HEK293 (cell line): ENCODE results near the gene FGF9.

Source experiments
- CTCF ChIA-PET: fragments of 350-600 bp; formaldehyde crosslinking; extraction: SDS; loops from one replicate; lab custom pipeline; 2021; ENCODE audit warnings: antibody characterized with exemption; lab: Yijun Ruan, JAX
- POLR2A ChIA-PET: fragments of 300-600 bp; formaldehyde crosslinking; extraction: SDS; loops from one replicate; lab custom pipeline; 2020; ENCODE audit warnings: antibody characterized with exemption, inconsistent platforms; lab: Yijun Ruan, JAX
- H3K27ac ChIP-seq: fragments of 200-500 bp; sonication (Bioruptor generic); 2 replicates; pipeline ENCODE4 v1.5.1; 2014; ENCODE audit warnings: low read depth, low read length, control low read depth, inconsistent platforms; ENCODE audit errors: extremely low read depth
- H3K36me3 ChIP-seq, 2 experiments: fragments of 200-500 bp in 1 of 2; sonication (Bioruptor generic) in 1 of 2; 1 replicate in 1 of 2; 2 replicates in 1 of 2; pipeline ENCODE4 v1.5.1; 2014 to 2017; ENCODE audit warnings: inconsistent platforms in 2 of 2, low read length in 2 of 2; ENCODE audit not compliant: control insufficient read depth in 2 of 2, insufficient read depth in 1 of 2
- H3K4me1 ChIP-seq: fragments of 200-500 bp; sonication (Bioruptor generic); 2 replicates; pipeline ENCODE4 v1.5.1; 2014; ENCODE audit warnings: mild to moderate bottlenecking, low read length, inconsistent platforms; ENCODE audit not compliant: control insufficient read depth, insufficient read depth
- H3K4me3 ChIP-seq: 2 replicates; pipeline ENCODE4 v1.5.1; 2011; ENCODE audit warnings: low read depth, mild to moderate bottlenecking, control low read depth, low read length, moderate library complexity
- H3K9me3 ChIP-seq: fragments of 200-500 bp; sonication (Bioruptor generic); 2 replicates; pipeline ENCODE4 v1.5.1; 2014; ENCODE audit warnings: low read depth, low read length, inconsistent platforms; ENCODE audit not compliant: control insufficient read depth, insufficient read depth
- KLF10 ChIP-seq: fragments of 450-650 bp; IDR thresholded peaks from 2 replicates; pipeline ENCODE4 v1.5.1; 2018; ENCODE audit warnings: missing biosample characterization, mild to moderate bottlenecking, missing genetic modification characterization
- SP7 ChIP-seq: fragments of 450-650 bp; formaldehyde crosslinking; IDR thresholded peaks from 2 replicates; pipeline ENCODE4 v1.5.1; 2016; ENCODE audit warnings: missing biosample characterization, missing genetic modification characterization
- TCF7L2 ChIP-seq: IDR thresholded peaks from 2 replicates; pipeline ENCODE4 v1.6.1; 2011; ENCODE audit warnings: low read depth, mild to moderate bottlenecking, inconsistent platforms, low read length, moderate library complexity, borderline replicate concordance
- WT1 ChIP-seq: fragments of 450-650 bp; formaldehyde crosslinking; IDR thresholded peaks from 2 replicates; pipeline ENCODE4 v1.5.1; 2016; ENCODE audit warnings: missing biosample characterization, missing genetic modification characterization
- YY1 ChIP-seq: fragments of 450-650 bp; formaldehyde crosslinking; IDR thresholded peaks from 2 replicates; pipeline ENCODE4 v1.5.1; 2018; ENCODE audit warnings: missing biosample characterization, missing genetic modification characterization
- ZBTB17 ChIP-seq: fragments of 450-650 bp; formaldehyde crosslinking; IDR thresholded peaks from 2 replicates; pipeline ENCODE4 v1.5.1; 2016; ENCODE audit warnings: missing biosample characterization, missing genetic modification characterization
- ZBTB20 ChIP-seq: fragments of 450-650 bp; formaldehyde crosslinking; IDR thresholded peaks from 2 replicates; pipeline ENCODE4 v1.5.1; 2016; ENCODE audit warnings: missing biosample characterization, missing genetic modification characterization
- ZBTB48 ChIP-seq: fragments of 450-650 bp; formaldehyde crosslinking; IDR thresholded peaks from 2 replicates; pipeline ENCODE4 v1.5.1; 2016; ENCODE audit warnings: missing biosample characterization, missing genetic modification characterization
- ZFHX2 ChIP-seq: fragments of 450-650 bp; formaldehyde crosslinking; conservative IDR thresholded peaks from 2 replicates; pipeline ENCODE4 v1.5.1; 2016; ENCODE audit warnings: missing biosample characterization, missing genetic modification characterization
- ZFP37 ChIP-seq: fragments of 450-650 bp; formaldehyde crosslinking; IDR thresholded peaks from 2 replicates; pipeline ENCODE4 v1.5.1; 2016; ENCODE audit warnings: missing biosample characterization, missing genetic modification characterization
- ZFP41 ChIP-seq: fragments of 450-650 bp; formaldehyde crosslinking; IDR thresholded peaks from 2 replicates; pipeline ENCODE4 v1.5.1; 2016; ENCODE audit warnings: missing biosample characterization, missing genetic modification characterization, borderline replicate concordance
- ZNF132 ChIP-seq: fragments of 450-650 bp; formaldehyde crosslinking; IDR thresholded peaks from 2 replicates; pipeline ENCODE4 v1.5.1; 2017; ENCODE audit warnings: missing biosample characterization, missing genetic modification characterization, borderline replicate concordance
- ZNF169 ChIP-seq: fragments of 450-650 bp; formaldehyde crosslinking; IDR thresholded peaks from 2 replicates; pipeline ENCODE4 v1.5.1; 2016; ENCODE audit warnings: missing biosample characterization, missing genetic modification characterization
- ZNF202 ChIP-seq: fragments of 450-650 bp; formaldehyde crosslinking; IDR thresholded peaks from 2 replicates; pipeline ENCODE4 v1.5.1; 2016; ENCODE audit warnings: missing biosample characterization, missing genetic modification characterization, borderline replicate concordance
- ZNF23 ChIP-seq: fragments of 450-650 bp; formaldehyde crosslinking; IDR thresholded peaks from 2 replicates; pipeline ENCODE4 v1.5.1; 2016; ENCODE audit warnings: missing biosample characterization, missing genetic modification characterization, borderline replicate concordance
- ZNF26 ChIP-seq: fragments of 450-650 bp; formaldehyde crosslinking; IDR thresholded peaks from 2 replicates; pipeline ENCODE4 v1.5.1; 2016; ENCODE audit warnings: missing biosample characterization, missing genetic modification characterization
- ZNF274 ChIP-seq, 2 experiments: fragments of 200-500 bp in 1 of 2; fragments of 450-650 bp in 1 of 2; sonication (Bioruptor generic) in 1 of 2; formaldehyde crosslinking in 1 of 2; IDR thresholded peaks; 2 replicates each; pipeline versions ENCODE4 v1.5.1 to v1.6.1; 2014 to 2016; ENCODE audit warnings: borderline replicate concordance in 1 of 2, inconsistent platforms in 1 of 2, low read length in 1 of 2, missing biosample characterization in 1 of 2, missing genetic modification characterization in 1 of 2
- ZNF292 ChIP-seq: fragments of 450-650 bp; formaldehyde crosslinking; IDR thresholded peaks from 2 replicates; pipeline ENCODE4 v1.5.1; 2016; ENCODE audit warnings: low read depth, missing biosample characterization, missing genetic modification characterization, borderline replicate concordance
- ZNF510 ChIP-seq: fragments of 450-650 bp; formaldehyde crosslinking; IDR thresholded peaks from 2 replicates; pipeline ENCODE4 v1.5.1; 2018; ENCODE audit warnings: mild to moderate bottlenecking, missing genetic modification characterization, missing biosample characterization; ENCODE audit not compliant: insufficient replicate concordance
- ZNF549 ChIP-seq: fragments of 450-650 bp; IDR thresholded peaks from 2 replicates; pipeline ENCODE4 v1.5.1; 2018; ENCODE audit warnings: missing biosample characterization, missing genetic modification characterization, mild to moderate bottlenecking, inconsistent platforms, moderate library complexity
- ZNF560 ChIP-seq: fragments of 450-650 bp; formaldehyde crosslinking; IDR thresholded peaks from 2 replicates; pipeline ENCODE4 v1.5.1; 2017; ENCODE audit warnings: missing biosample characterization, missing genetic modification characterization, borderline replicate concordance
- ZNF610 ChIP-seq: fragments of 450-650 bp; formaldehyde crosslinking; IDR thresholded peaks from 2 replicates; pipeline ENCODE4 v1.5.1; 2016; ENCODE audit warnings: missing biosample characterization, missing genetic modification characterization, borderline replicate concordance
- ZNF639 ChIP-seq: fragments of 450-650 bp; formaldehyde crosslinking; IDR thresholded peaks from 2 replicates; pipeline ENCODE4 v1.5.1; 2016; ENCODE audit warnings: missing biosample characterization, missing genetic modification characterization
- ZNF837 ChIP-seq: fragments of 450-650 bp; formaldehyde crosslinking; IDR thresholded peaks from 2 replicates; pipeline ENCODE4 v1.5.1; 2016; ENCODE audit warnings: missing biosample characterization, missing genetic modification characterization
- ZSCAN30 ChIP-seq: fragments of 450-650 bp; IDR thresholded peaks from 2 replicates; pipeline ENCODE4 v1.5.1; 2018; ENCODE audit warnings: missing biosample characterization, mild to moderate bottlenecking, missing genetic modification characterization, moderate library complexity
- TF ChIP-seq, protein P1 (sequence below): fragments of 450-650 bp; formaldehyde crosslinking; optimal IDR thresholded peaks from 2 replicates; pipeline ENCODE3; 2016; ENCODE audit warnings: missing biosample characterization, mild to moderate bottlenecking, missing genetic modification characterization
- TF ChIP-seq, protein P2 (sequence below): fragments of 450-650 bp; formaldehyde crosslinking; IDR thresholded peaks from 2 replicates; pipeline ENCODE4 v1.5.1; 2016; ENCODE audit warnings: missing biosample characterization, missing genetic modification characterization
- TF ChIP-seq, protein P3 (sequence below): fragments of 450-650 bp; formaldehyde crosslinking; IDR thresholded peaks from 2 replicates; pipeline ENCODE4; 2016; ENCODE audit warnings: missing biosample characterization, missing genetic modification characterization

FGF9 gene

DNA sequence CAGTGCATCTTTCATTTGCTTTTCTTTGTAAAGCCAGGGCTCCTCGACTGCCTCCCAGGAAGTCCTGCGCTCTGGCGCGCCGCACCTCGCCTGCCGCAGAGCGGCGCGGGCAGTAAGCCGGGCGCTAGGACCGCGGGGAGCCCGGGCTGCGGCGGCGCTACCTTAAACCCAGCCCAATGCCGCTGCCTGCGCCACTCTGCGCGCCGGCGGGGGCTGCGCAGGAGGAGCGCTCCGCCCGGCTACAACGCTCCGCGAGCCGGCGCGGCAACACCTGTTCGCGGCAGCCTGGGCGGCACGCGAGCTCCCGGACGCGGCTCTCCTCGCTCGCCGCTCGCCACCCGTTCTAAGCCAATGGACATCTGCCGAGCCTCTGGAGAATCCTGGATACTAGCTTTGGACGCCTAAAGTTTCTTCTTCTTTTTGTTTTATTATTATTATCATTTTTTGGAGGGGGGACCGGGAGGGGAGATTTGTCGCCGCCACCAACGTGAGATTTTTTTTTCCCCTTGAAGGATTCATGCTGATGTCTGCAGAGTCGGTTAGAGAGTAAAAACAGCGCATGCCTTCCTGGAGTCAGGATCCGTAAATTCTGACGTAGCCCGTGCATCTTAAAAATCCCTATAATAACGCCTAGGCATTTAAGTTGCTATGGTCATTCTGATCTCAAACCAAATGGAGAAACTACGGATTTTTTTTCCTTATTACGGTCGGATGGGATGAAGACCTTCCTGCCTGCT lies at the start of gene FGF9:
Gene FGF9 (plus strand): TSS at position 191 of the 737 bp plus-strand sequence. CDS start 840 bp downstream, outside the sequence.
- Histone ChIP-seq H3K27ac (peak within 1 kb of the TSS; percentile 95), H3K36me3 (no peaks in the 10 kb centered on the region), H3K4me3 (peak within 1 kb of the TSS; percentile 49), H3K9me3 (no peaks in the 10 kb centered on the region), H3K4me1 (no peaks in the 10 kb centered on the region; the same call in 1 of the 2 replicates)
- ChIA-PET CTCF (interaction anchor here (0.7 to 1.1 kb wide), 2 partner anchors 33 to 118 kb away, joined by 3 read pairs; no protein-coding TSS in a partner anchor), POLR2A (interaction anchor here (1.1 to 1.2 kb wide), 2 partner anchors 11 to 34 kb away, joined by 4 to 5 read pairs; no protein-coding TSS in a partner anchor)
- TF ChIP-seq TCF7L2 = no peak
- no peak for TF ChIP-seq ZNF510
- peak; percentile 12; the same call in 1 of the 2 replicates for TF ChIP-seq ZBTB20
- TF ChIP-seq KLF10 (tag by site-specific recombination) = 0 out of 2 replicates have a peak, but pooled peaks have one; percentile 38
- TF ChIP-seq ZSCAN30 = peak; percentile 98
- TF ChIP-seq ZFHX2 (tag by site-specific recombination) = peak; percentile 24; the same call in 1 of the 2 replicates
- TF ChIP-seq ZFP41 (tag by site-specific recombination) = no peak
- no peak for TF ChIP-seq ZNF549 (tag by site-specific recombination)
- TF ChIP-seq ZNF169 (tag by site-specific recombination) = no peak
- TF ChIP-seq ZNF132 (tag by site-specific recombination) = no peak
- TF ChIP-seq YY1 = peak; percentile 39; the same call in 1 of the 2 replicates
- TF ChIP-seq, protein P1, sequence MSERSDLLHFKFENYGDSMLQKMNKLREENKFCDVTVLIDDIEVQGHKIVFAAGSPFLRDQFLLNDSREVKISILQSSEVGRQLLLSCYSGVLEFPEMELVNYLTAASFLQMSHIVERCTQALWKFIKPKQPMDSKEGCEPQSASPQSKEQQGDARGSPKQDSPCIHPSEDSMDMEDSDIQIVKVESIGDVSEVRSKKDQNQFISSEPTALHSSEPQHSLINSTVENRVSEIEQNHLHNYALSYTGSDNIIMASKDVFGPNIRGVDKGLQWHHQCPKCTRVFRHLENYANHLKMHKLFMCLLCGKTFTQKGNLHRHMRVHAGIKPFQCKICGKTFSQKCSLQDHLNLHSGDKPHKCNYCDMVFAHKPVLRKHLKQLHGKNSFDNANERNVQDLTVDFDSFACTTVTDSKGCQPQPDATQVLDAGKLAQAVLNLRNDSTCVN (tag by site-specific recombination) = peak; percentile 67
- TF ChIP-seq ZNF274 (IDR thresholded peaks at IDR 0.05; ENCODE audit: low read length) = no peak
- no peak for TF ChIP-seq ZNF274 (tag by site-specific recombination; IDR thresholded peaks at IDR 0.05; ENCODE audit: borderline replicate concordance)
- peak; percentile 61 for TF ChIP-seq ZBTB17 (tag by site-specific recombination)
- no peak for TF ChIP-seq ZNF610 (tag by site-specific recombination)
- no peak for TF ChIP-seq ZNF639 (tag by site-specific recombination)
- TF ChIP-seq ZNF26 (tag by site-specific recombination) = no peak
- TF ChIP-seq ZNF202 (tag by site-specific recombination) = no peak
- TF ChIP-seq ZNF837 (tag by site-specific recombination) = no peak
- TF ChIP-seq ZBTB48 (tag by site-specific recombination) = peak; percentile 78
- TF ChIP-seq ZNF560 = no peak
- no peak for TF ChIP-seq ZFP37 (tag by site-specific recombination)
- no peak for TF ChIP-seq WT1 (tag by site-specific recombination)
- no peak for TF ChIP-seq ZNF292 (tag by site-specific recombination)
- TF ChIP-seq, protein P2, sequence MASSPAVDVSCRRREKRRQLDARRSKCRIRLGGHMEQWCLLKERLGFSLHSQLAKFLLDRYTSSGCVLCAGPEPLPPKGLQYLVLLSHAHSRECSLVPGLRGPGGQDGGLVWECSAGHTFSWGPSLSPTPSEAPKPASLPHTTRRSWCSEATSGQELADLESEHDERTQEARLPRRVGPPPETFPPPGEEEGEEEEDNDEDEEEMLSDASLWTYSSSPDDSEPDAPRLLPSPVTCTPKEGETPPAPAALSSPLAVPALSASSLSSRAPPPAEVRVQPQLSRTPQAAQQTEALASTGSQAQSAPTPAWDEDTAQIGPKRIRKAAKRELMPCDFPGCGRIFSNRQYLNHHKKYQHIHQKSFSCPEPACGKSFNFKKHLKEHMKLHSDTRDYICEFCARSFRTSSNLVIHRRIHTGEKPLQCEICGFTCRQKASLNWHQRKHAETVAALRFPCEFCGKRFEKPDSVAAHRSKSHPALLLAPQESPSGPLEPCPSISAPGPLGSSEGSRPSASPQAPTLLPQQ (tag by site-specific recombination) = peak; percentile 65
- no peak for TF ChIP-seq ZNF23 (tag by site-specific recombination)
- no peak for TF ChIP-seq SP7
- TF ChIP-seq, protein P3, sequence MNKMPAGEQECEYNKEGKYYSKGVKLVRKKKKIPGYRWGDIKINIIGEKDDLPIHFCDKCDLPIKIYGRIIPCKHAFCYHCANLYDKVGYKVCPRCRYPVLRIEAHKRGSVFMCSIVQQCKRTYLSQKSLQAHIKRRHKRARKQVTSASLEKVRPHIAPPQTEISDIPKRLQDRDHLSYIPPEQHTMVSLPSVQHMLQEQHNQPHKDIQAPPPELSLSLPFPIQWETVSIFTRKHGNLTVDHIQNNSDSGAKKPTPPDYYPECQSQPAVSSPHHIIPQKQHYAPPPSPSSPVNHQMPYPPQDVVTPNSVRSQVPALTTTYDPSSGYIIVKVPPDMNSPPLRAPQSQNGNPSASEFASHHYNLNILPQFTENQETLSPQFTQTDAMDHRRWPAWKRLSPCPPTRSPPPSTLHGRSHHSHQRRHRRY (tag by site-specific recombination) = no peak
